Endothelial cell of umbilical vein (primary cell): ENCODE results near the gene TBX19. TPM values are rescaled to one million over a fixed set of nuclear protein-coding genes. Genes with fewer than 3 reads are reported as not detected.

Experiments
- BruUV-seq: library from RNA; stranded (reverse); fragments of 400-500 nt; replicated peaks from 2 replicates; lab custom pipeline; 2021; lab: Mats Ljungman, UMichigan
- CTCF ChIA-PET: fragments of 300-600, 350-600 bp; sonication (Branson Sonifier 250); formaldehyde crosslinking; loops from one replicate; lab custom pipeline; 2021; ENCODE audit warnings: antibody characterized with exemption, inconsistent platforms; lab: Charles Lee
- POLR2A ChIA-PET: fragments of 300-600, 350-600 bp; sonication (Branson Sonifier 250); formaldehyde crosslinking; loops from one replicate; lab custom pipeline; 2021; ENCODE audit warnings: antibody characterized with exemption, inconsistent platforms; lab: Charles Lee
- DNase-seq: peaks from one replicate; pipeline ENCODE4 v3.0.0-alpha.2; 2011; ENCODE audit warnings: low read depth, low spot score
- FAIRE-seq: peaks from 2 replicates; lab custom pipeline; 2011; peaks lifted over from hg19 to GRCh38; lab: Jason Lieb, UNC
- H2AFZ ChIP-seq: 2 replicates; pipeline ENCODE4 v1.6.0; 2012; ENCODE audit warnings: low read depth, low read length, control low read depth, inconsistent platforms
- H3K27ac ChIP-seq: 2 replicates; pipeline ENCODE4 v1.5.1; 2011; ENCODE audit warnings: low read depth, mild to moderate bottlenecking, control low read depth, low read length, moderate library complexity; ENCODE audit not compliant: insufficient read depth
- H3K27me3 ChIP-seq, 2 experiments: 2 replicates each; pipeline versions ENCODE4 v1.6.0 to v1.6.1; 2011; ENCODE audit warnings: low read length in 2 of 2, mixed read lengths in 1 of 2; ENCODE audit not compliant: control insufficient read depth in 2 of 2, insufficient read depth in 2 of 2
- H3K36me3 ChIP-seq, 2 experiments: 2 replicates in 1 of 2; 3 replicates in 1 of 2; pipeline ENCODE4 v1.5.1; 2011; ENCODE audit warnings: low read length in 2 of 2, mild to moderate bottlenecking in 1 of 2, moderate library complexity in 1 of 2; ENCODE audit not compliant: control insufficient read depth in 2 of 2, insufficient read depth in 2 of 2; ENCODE audit errors: extremely low read depth in 1 of 2
- H3K4me1 ChIP-seq: 3 replicates; pipeline ENCODE4 v1.5.1; 2011; ENCODE audit warnings: mild to moderate bottlenecking, low read length; ENCODE audit not compliant: control insufficient read depth, insufficient read depth; ENCODE audit errors: extremely low read depth
- H3K4me2 ChIP-seq: 2 replicates; pipeline ENCODE4 v1.6.1; 2011; ENCODE audit warnings: low read length, control low read depth, mixed read lengths; ENCODE audit not compliant: insufficient read depth
- H3K4me3 ChIP-seq, 3 experiments: fragments of 200-600 bp in 1 of 3; sonication (generic), shearing (Covaris generic) in 1 of 3; replicated peaks in 1 of 3; 2 replicates each; pipeline ENCODE4 v1.5.1; 2011 to 2016; ENCODE audit warnings: control low read depth in 3 of 3, low read length in 3 of 3, mild to moderate bottlenecking in 2 of 3, inconsistent platforms in 1 of 3, low read depth in 1 of 3, moderate library complexity in 1 of 3; ENCODE audit not compliant: insufficient read depth in 1 of 3
- H3K79me2 ChIP-seq: 2 replicates; pipeline ENCODE4 v1.6.0; 2012; ENCODE audit warnings: low read length, inconsistent platforms; ENCODE audit not compliant: control insufficient read depth, insufficient read depth
- H3K9ac ChIP-seq: replicated peaks from 2 replicates; pipeline ENCODE3; 2011; ENCODE audit warnings: low read length, control low read depth; ENCODE audit not compliant: insufficient read depth; ENCODE audit errors: extremely low read depth
- H3K9me1 ChIP-seq: replicated peaks from 3 replicates; pipeline ENCODE4 v1.6.0; 2011; ENCODE audit warnings: mild to moderate bottlenecking, low read length; ENCODE audit not compliant: control insufficient read depth, insufficient read depth; ENCODE audit errors: extremely low read depth
- H3K9me3 ChIP-seq: replicated peaks from 2 replicates; pipeline ENCODE4 v1.5.1; 2012; ENCODE audit warnings: low read length, inconsistent platforms; ENCODE audit not compliant: control insufficient read depth, insufficient read depth
- H4K20me1 ChIP-seq: replicated peaks from 2 replicates; pipeline ENCODE3; 2011; ENCODE audit warnings: mild to moderate bottlenecking, low read length; ENCODE audit not compliant: control insufficient read depth, insufficient read depth; ENCODE audit errors: extremely low read depth
- CTCF ChIP-seq, 2 donors: IDR thresholded peaks; 1 replicate in 1 of 2; 2 replicates in 1 of 2; pipeline ENCODE4 v1.5.1; 2011; ENCODE audit warnings: low read length in 2 of 2, mild to moderate bottlenecking in 2 of 2, moderate library complexity in 2 of 2, control low read depth in 1 of 2, inconsistent platforms in 1 of 2, low read depth in 1 of 2; ENCODE audit not compliant: insufficient read depth in 1 of 2; ENCODE audit errors: extremely low read depth in 1 of 2
- EZH2 ChIP-seq: IDR thresholded peaks from 2 replicates; pipeline ENCODE4 v1.6.1; 2012; ENCODE audit warnings: borderline replicate concordance, low read depth, mild to moderate bottlenecking, moderate library complexity, low read length, inconsistent platforms; ENCODE audit not compliant: severe bottlenecking
- FOS ChIP-seq: IDR thresholded peaks from 2 replicates; pipeline ENCODE4 v1.6.1; 2011; ENCODE audit warnings: mild to moderate bottlenecking, low read length, moderate library complexity, borderline replicate concordance; ENCODE audit not compliant: insufficient read depth
- GATA2 ChIP-seq: IDR thresholded peaks from 2 replicates; pipeline ENCODE4 v1.7.0; 2011; ENCODE audit warnings: low read depth, mild to moderate bottlenecking, moderate library complexity, mixed read lengths, low read length; ENCODE audit not compliant: insufficient read length, insufficient read depth
- JUN ChIP-seq: IDR thresholded peaks from 2 replicates; pipeline ENCODE4 v1.6.1; 2011; ENCODE audit warnings: borderline replicate concordance, low read depth; ENCODE audit not compliant: insufficient read length, insufficient read depth
- MYC ChIP-seq: IDR thresholded peaks from one replicate; pipeline ENCODE4 v1.6.1; 2011; ENCODE audit warnings: mild to moderate bottlenecking, low read depth, low read length
- POLR2A ChIP-seq: IDR thresholded peaks from 2 replicates; pipeline ENCODE4 v1.6.1; 2012; ENCODE audit warnings: low read depth, mild to moderate bottlenecking, control low read depth, low read length
- POLR2AphosphoS5 ChIP-seq: IDR thresholded peaks from 2 replicates; pipeline ENCODE4 v1.6.1; 2012; ENCODE audit warnings: low read depth, mild to moderate bottlenecking, control low read depth, low read length, moderate library complexity; ENCODE audit not compliant: insufficient read depth
- dilution Hi-C: fragments of 300-500 bp; cut with MboI; formaldehyde crosslinking; loops from one replicate; pipeline ENCODE4 v1.15.0; 2019; ENCODE audit warnings: low sequenced_read_pairs; ENCODE audit not compliant: extremely low pct_ligation_motif_present
- intact Hi-C: fragments of 100-400 bp; cut with micrococcal nuclease; formaldehyde crosslinking; loops from one replicate; pipeline ENCODE4 v1.10.0; 2022
- polyA plus RNA-seq, 4 experiments: library from polyadenylated mRNA; depleted of rRNA in 3 of 4; stranded (reverse) in 3 of 4; unstranded in 1 of 4; fragments of >200 nt; gene quantifications; 2 replicates each; pipeline versions ENCODE4 v1.2.1 to v1.2.3, GENCODE V29; 2011 to 2012; ENCODE audit warnings: missing spikeins in 1 of 4
- total RNA-seq: library from RNA; stranded (reverse); gene quantifications from 2 replicates; pipeline ENCODE4 v1.2.3, GENCODE V29; 2021

Gene TBX19
- total and polyA plus RNA-seq, 2 donors (not counting 3 experiments of a cell fraction or from before 2014, with no cell fraction given) = 2.3 to 2.8 TPM

GRCh38 chr1:168331569-168331968, 50.9 kb downstream of the TBX19 start:
- Histone ChIP-seq H3K9me3 (no peaks in the 10 kb centered on the region), H3K9me1 (no peaks in the 10 kb centered on the region), H2AFZ (no peak overlapping the region), H4K20me1 (no peaks in the 10 kb centered on the region), H3K79me2 (no peaks in the 10 kb centered on the region), H3K36me3 (no peaks in the 10 kb centered on the region), H3K4me3 (no peak overlapping the region), H3K27ac (no peak overlapping the region), H3K9ac (no peak overlapping the region), H3K27me3 (no peaks in the 10 kb centered on the region), H3K4me1 (no peaks in the 10 kb centered on the region), H3K4me2 (no peak overlapping the region)
- intact Hi-C loops (loop anchor here (2.0 kb wide), 1 partner anchor 21 kb away; no protein-coding TSS in a partner anchor), dilution Hi-C loops (no loop called here)
- ChIA-PET CTCF (interaction anchor here (1.1 to 3.4 kb wide), 4 partner anchors 10 to 96 kb away, joined by 3 to 20 read pairs (median 4); no protein-coding TSS in a partner anchor), POLR2A (no interaction called here)
- no TSS peak for BruUV-seq
- no peak for FAIRE-seq
- DNase-seq = no peak
- TF ChIP-seq MYC (no peak), JUN (no peak), POLR2AphosphoS5 (no peak), EZH2 (no peak), FOS (no peak), GATA2 (no peak), POLR2A (no peak), CTCF (IDR thresholded peaks at IDR 0.05; ENCODE audit: extremely low read depth in 1 of 2, insufficient read depth in 1 of 2, low read depth in 1 of 2, low read length in 2 of 2) (no peak)
